ENCODE measurements around the gene TRAK2.

- TF ChIP-seq, protein P1, sequence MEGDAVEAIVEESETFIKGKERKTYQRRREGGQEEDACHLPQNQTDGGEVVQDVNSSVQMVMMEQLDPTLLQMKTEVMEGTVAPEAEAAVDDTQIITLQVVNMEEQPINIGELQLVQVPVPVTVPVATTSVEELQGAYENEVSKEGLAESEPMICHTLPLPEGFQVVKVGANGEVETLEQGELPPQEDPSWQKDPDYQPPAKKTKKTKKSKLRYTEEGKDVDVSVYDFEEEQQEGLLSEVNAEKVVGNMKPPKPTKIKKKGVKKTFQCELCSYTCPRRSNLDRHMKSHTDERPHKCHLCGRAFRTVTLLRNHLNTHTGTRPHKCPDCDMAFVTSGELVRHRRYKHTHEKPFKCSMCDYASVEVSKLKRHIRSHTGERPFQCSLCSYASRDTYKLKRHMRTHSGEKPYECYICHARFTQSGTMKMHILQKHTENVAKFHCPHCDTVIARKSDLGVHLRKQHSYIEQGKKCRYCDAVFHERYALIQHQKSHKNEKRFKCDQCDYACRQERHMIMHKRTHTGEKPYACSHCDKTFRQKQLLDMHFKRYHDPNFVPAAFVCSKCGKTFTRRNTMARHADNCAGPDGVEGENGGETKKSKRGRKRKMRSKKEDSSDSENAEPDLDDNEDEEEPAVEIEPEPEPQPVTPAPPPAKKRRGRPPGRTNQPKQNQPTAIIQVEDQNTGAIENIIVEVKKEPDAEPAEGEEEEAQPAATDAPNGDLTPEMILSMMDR (IDR thresholded peaks at IDR 0.05) = no peak
- TF ChIP-seq POLR2A (IDR thresholded peaks at IDR 0.05) = no peak
These were observed 30.7 kb downstream of the TRAK2 start for GRCh38 chr2:201420442-201421113.
